GM12873 (cell line): Measurements from ENCODE around the gene ZNF697.

Source experiments
- CTCF ChIP-seq: IDR thresholded peaks from 2 replicates; pipeline ENCODE4 v1.5.1; 2012; ENCODE audit warnings: low read depth, mild to moderate bottlenecking, moderate library complexity, low read length, control low read depth; ENCODE audit not compliant: insufficient read depth; ENCODE audit errors: missing control alignments

ZNF697 gene

GRCh38 chr1:119674835-119675289 lies 26.8 kb upstream of the ZNF697 start:
- TF ChIP-seq CTCF, result no peak

GRCh38 chr1:119674111-119674526 lies 26.1 kb upstream of the ZNF697 start:
- TF ChIP-seq CTCF, result no peak

GRCh38 chr1:119673171-119673940 lies 25.3 kb upstream of the ZNF697 start:
- no peak for TF ChIP-seq CTCF

GRCh38 chr1:119670898-119671297 lies 22.8 kb upstream of the ZNF697 start:
- no peak for TF ChIP-seq CTCF

- no peak for TF ChIP-seq CTCF
These were observed 19.1 kb upstream of the ZNF697 start for GRCh38 chr1:119667173-119667572.

- TF ChIP-seq CTCF, result no peak
These were observed 16.0 kb upstream of the ZNF697 start for GRCh38 chr1:119664067-119664466.

GRCh38 chr1:119662034-119662437 lies 14.0 kb upstream of the ZNF697 start:
- TF ChIP-seq CTCF, result peak; percentile 20
